Measurements from ENCODE around the gene GRIK1. TPM values are rescaled to one million over a fixed set of nuclear protein-coding genes. Genes with fewer than 3 reads are reported as not detected.

The GRIK1 gene
- total RNA-seq, 1 donor from 2014 or later = not detected

GRCh38 chr21:29870814-29871213 lies 69.0 kb downstream of the GRIK1 start:
- H3K27ac Mint-ChIP-seq (ENCODE audit: unreplicated experiment) = no peak overlapping the region
- TF ChIP-seq CTCF (IDR thresholded peaks at IDR 0.05) = no peak
- no peaks in the 10 kb centered on the region for H3K9me3 Mint-ChIP-seq (ENCODE audit: unreplicated experiment)
- H3K36me3 Mint-ChIP-seq (ENCODE audit: unreplicated experiment) = no peaks in the 10 kb centered on the region
- DNase-seq (ENCODE audit: extremely low spot score, unreplicated experiment) = no peak
- no peaks in the 10 kb centered on the region for H3K4me1 Mint-ChIP-seq (ENCODE audit: unreplicated experiment)
- H3K27me3 Mint-ChIP-seq (ENCODE audit: unreplicated experiment) = peaks cover 51% of the 10 kb centered on the region
- no peak overlapping the region for H3K4me3 Mint-ChIP-seq (ENCODE audit: unreplicated experiment)

DNA sequence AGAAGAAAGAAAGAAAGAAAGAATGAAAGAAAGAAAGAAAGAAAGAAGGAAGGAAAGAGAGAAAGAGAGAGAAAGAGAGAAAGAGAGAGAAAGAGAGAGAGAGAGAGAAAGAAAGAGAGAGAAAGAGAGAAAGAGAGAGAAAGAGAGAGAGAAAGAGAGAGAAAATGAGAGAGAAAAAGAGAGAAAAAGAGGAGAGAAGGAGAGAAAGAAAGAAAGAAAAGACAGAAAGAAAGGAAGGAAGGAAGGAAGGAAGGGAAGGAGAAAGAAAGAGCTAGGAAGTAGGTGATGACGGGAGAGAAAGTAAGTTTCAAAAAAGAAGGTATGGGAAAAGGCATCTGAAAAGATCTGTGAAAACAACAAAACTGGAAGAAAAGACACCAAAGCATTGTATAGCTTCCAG lies 72.0 kb downstream of the GRIK1 start:
- Mint-ChIP-seq H3K36me3 (ENCODE audit: unreplicated experiment) (no peaks in the 10 kb centered on the region), H3K27ac (ENCODE audit: unreplicated experiment) (no peak overlapping the region), H3K4me3 (ENCODE audit: unreplicated experiment) (no peak overlapping the region), H3K4me1 (ENCODE audit: unreplicated experiment) (no peaks in the 10 kb centered on the region), H3K9me3 (ENCODE audit: unreplicated experiment) (no peaks in the 10 kb centered on the region), H3K27me3 (ENCODE audit: unreplicated experiment) (peaks cover 63% of the 10 kb centered on the region)
- no peak for DNase-seq (ENCODE audit: extremely low spot score, unreplicated experiment)
- TF ChIP-seq CTCF (IDR thresholded peaks at IDR 0.05) = no peak

DNA sequence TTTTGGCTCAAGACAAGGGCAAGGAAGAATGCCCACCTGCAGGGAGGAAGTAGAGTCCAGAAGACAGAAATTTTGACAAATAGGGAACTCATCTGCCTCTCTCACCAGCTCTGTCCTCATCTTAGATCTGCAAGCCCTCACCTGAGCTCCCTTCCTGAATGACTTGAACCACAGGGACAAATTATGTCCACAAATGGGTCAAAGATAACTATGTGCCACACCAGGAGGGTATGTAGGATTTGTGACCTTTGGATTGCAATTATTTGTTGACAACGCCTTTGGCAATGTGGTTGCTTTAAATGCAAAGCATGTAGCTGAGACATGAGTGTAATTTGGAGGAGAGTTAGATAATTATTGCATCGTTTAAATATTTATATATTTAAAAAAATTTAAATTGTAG lies 79.5 kb downstream of the GRIK1 start:
- Mint-ChIP-seq H3K4me1 (ENCODE audit: unreplicated experiment) (no peaks in the 10 kb centered on the region), H3K36me3 (ENCODE audit: unreplicated experiment) (no peaks in the 10 kb centered on the region), H3K9me3 (ENCODE audit: unreplicated experiment) (no peaks in the 10 kb centered on the region), H3K27me3 (ENCODE audit: unreplicated experiment) (peaks cover 40% of the 10 kb centered on the region), H3K4me3 (ENCODE audit: unreplicated experiment) (no peak overlapping the region), H3K27ac (ENCODE audit: unreplicated experiment) (no peak overlapping the region)
- TF ChIP-seq CTCF (IDR thresholded peaks at IDR 0.05) = no peak
- no peak for DNase-seq (ENCODE audit: extremely low spot score, unreplicated experiment)

DNA sequence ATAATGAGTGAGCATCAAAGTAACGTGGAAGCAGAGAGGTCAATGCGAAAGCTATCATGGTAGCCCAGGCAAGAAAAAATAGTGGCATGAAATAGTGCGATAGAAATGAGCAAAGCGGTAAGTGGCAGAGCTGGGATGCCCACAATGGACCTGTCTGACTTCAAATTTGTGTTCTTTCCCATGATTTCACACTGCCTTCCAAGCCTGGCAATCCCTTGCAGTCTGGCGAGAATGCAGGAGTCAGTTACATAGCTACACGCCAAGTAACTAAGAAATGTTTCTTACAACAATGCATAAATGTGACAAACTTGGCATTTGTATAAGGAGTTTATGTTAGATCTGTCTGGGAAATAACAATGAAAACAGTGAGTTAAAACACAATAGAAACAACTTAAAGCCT lies 82.6 kb downstream of the GRIK1 start:
- H3K36me3 Mint-ChIP-seq (ENCODE audit: unreplicated experiment) = no peaks in the 10 kb centered on the region
- DNase-seq (ENCODE audit: extremely low spot score, unreplicated experiment) = no peak
- H3K4me3 Mint-ChIP-seq (ENCODE audit: unreplicated experiment) = no peak overlapping the region
- TF ChIP-seq CTCF (IDR thresholded peaks at IDR 0.05) = no peak
- no peak overlapping the region for H3K27ac Mint-ChIP-seq (ENCODE audit: unreplicated experiment)
- peaks cover 14% of the 10 kb centered on the region for H3K27me3 Mint-ChIP-seq (ENCODE audit: unreplicated experiment)
- H3K4me1 Mint-ChIP-seq (ENCODE audit: unreplicated experiment) = no peaks in the 10 kb centered on the region
- no peaks in the 10 kb centered on the region for H3K9me3 Mint-ChIP-seq (ENCODE audit: unreplicated experiment)

DNA sequence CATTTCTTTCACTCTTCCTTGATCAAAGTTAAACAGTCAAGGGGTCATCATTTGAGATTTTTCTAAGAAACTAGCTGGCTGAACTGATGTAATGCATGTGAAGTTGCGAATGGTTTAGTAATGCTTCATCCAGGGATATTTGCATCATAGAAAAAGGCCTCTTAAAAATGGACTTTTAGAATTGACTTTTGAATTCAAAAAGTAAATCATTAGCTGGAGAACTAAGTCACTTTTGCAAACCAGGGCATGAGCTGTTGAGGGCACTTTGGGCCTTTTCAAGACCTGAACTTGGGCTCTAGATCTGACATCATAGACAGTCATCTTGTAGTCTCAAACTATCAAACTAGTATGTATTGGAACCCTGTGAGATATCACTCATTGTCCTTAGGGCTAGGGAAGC lies 85.0 kb downstream of the GRIK1 start:
- TF ChIP-seq CTCF (IDR thresholded peaks at IDR 0.05) = no peak
- DNase-seq (ENCODE audit: extremely low spot score, unreplicated experiment) = no peak

More for the DNA sequence above, 85.0 kb downstream of the GRIK1 start:
- H3K9me3 Mint-ChIP-seq (ENCODE audit: unreplicated experiment) = no peaks in the 10 kb centered on the region
- no peak overlapping the region for H3K27ac Mint-ChIP-seq (ENCODE audit: unreplicated experiment)
- H3K36me3 Mint-ChIP-seq (ENCODE audit: unreplicated experiment) = no peaks in the 10 kb centered on the region
- H3K4me1 Mint-ChIP-seq (ENCODE audit: unreplicated experiment) = no peaks in the 10 kb centered on the region
- H3K4me3 Mint-ChIP-seq (ENCODE audit: unreplicated experiment) = no peak overlapping the region
- peaks cover 3% of the 10 kb centered on the region for H3K27me3 Mint-ChIP-seq (ENCODE audit: unreplicated experiment)
